Caki2 (cell line): ENCODE measurements around the gene WDR18. TPM values are rescaled to one million over a fixed set of nuclear protein-coding genes. Genes with fewer than 3 reads are reported as not detected.
"Not testable (repeated sequence)": the region's sequence is repeated elsewhere in the genome, so short reads cannot be mapped to it uniquely, and the experiment has no call there.

Source experiments
- DNase-seq: peaks from one replicate; pipeline ENCODE4 v3.0.0-alpha.2; 2015; ENCODE audit warnings: low read depth
- in situ Hi-C: cut with HindIII; loops from 2 replicates; pipeline ENCODE4 v1.10.0; 2016; ENCODE audit warnings: low sequenced_read_pairs, low pct_unique_long_range_greater_than_20kb, mixed read lengths
- total RNA-seq: library from RNA; depleted of rRNA; stranded (reverse); fragments of >200 nt; shearing (Covaris generic); gene quantifications from 2 replicates; pipeline ENCODE4 v1.2.3, GENCODE V29; 2014; ENCODE audit warnings: low replicate concordance

The WDR18 gene
- total RNA-seq, 1 experiment from 2014 or later = 99.1 TPM

- no peak for DNase-seq
- in situ Hi-C loops = no loop called here
Observed at GRCh38 chr19:947707-948539, 36.2 kb upstream of the WDR18 start.

- no peak for DNase-seq
- in situ Hi-C loops = no loop called here
Observed at GRCh38 chr19:948842-949496, 35.2 kb upstream of the WDR18 start.

GRCh38 chr19:950352-951066, 33.6 kb upstream of the WDR18 start:
- in situ Hi-C loops = no loop called here
- DNase-seq = no peak

GRCh38 chr19:952049-952679, 32.0 kb upstream of the WDR18 start:
- in situ Hi-C loops = no loop called here

GRCh38 chr19:952680-953444, 31.3 kb upstream of the WDR18 start:
- in situ Hi-C loops = no loop called here
- no peak for DNase-seq

More at GRCh38 chr19:952049-952679, 32.0 kb upstream of the WDR18 start:
- DNase-seq = no peak

GRCh38 chr19:953445-954271, 30.5 kb upstream of the WDR18 start:
- in situ Hi-C loops = no loop called here
- no peak for DNase-seq

GRCh38 chr19:954272-954671, 29.9 kb upstream of the WDR18 start:
- DNase-seq = no peak
- in situ Hi-C loops = no loop called here

GRCh38 chr19:954672-955494, 29.3 kb upstream of the WDR18 start:
- in situ Hi-C loops = no loop called here
- DNase-seq = no peak

GRCh38 chr19:955803-956765, 28.1 kb upstream of the WDR18 start:
- in situ Hi-C loops = no loop called here
- DNase-seq = no peak

- in situ Hi-C loops = no loop called here
- no peak for DNase-seq
Observed at GRCh38 chr19:956766-957440, 27.2 kb upstream of the WDR18 start.

- in situ Hi-C loops, DNase-seq: not testable (repeated sequence)
Observed at GRCh38 chr19:957578-957977, 26.6 kb upstream of the WDR18 start.

- in situ Hi-C loops = no loop called here
- no peak for DNase-seq
Observed at GRCh38 chr19:958967-959855, 24.9 kb upstream of the WDR18 start.

- in situ Hi-C loops = no loop called here
- DNase-seq = no peak
Observed at GRCh38 chr19:960020-960419, 24.1 kb upstream of the WDR18 start.

GRCh38 chr19:960601-960938, 23.6 kb upstream of the WDR18 start:
- no peak for DNase-seq
- in situ Hi-C loops = no loop called here
